ENCODE measurements around the gene NT5DC2.
A peak's percentile ranks its signal among the peaks of the same experiment; 100 is the strongest.

The NT5DC2 gene

GRCh38 chr3:52546111-52546901, 12.6 kb upstream of the NT5DC2 start:
- TF ChIP-seq CTCF (conservative IDR thresholded peaks at IDR 0.05): no peak
- H3K27ac ChIP-seq: no peak overlapping the region; the same call in 1 of the 2 replicates

- no peak for TF ChIP-seq CTCF (conservative IDR thresholded peaks at IDR 0.05)
- no peak overlapping the region; the same call in 1 of the 2 replicates for H3K27ac ChIP-seq
Measured at GRCh38 chr3:52544937-52545336, 11.3 kb upstream of the NT5DC2 start.

- no peak overlapping the region for H3K27ac ChIP-seq
- no peak for TF ChIP-seq CTCF (conservative IDR thresholded peaks at IDR 0.05)
Measured at GRCh38 chr3:52541050-52541449, 7.4 kb upstream of the NT5DC2 start.

- peak overlapping the region; percentile 97 for H3K27ac ChIP-seq
- TF ChIP-seq CTCF (conservative IDR thresholded peaks at IDR 0.05): no peak
Measured at GRCh38 chr3:52539010-52539653, 5.5 kb upstream of the NT5DC2 start.

GRCh38 chr3:52537726-52538421, 4.2 kb upstream of the NT5DC2 start:
- TF ChIP-seq CTCF (conservative IDR thresholded peaks at IDR 0.05): no peak
- peak overlapping the region; percentile 97 for H3K27ac ChIP-seq

GRCh38 chr3:52537165-52537620, 3.5 kb upstream of the NT5DC2 start:
- TF ChIP-seq CTCF (conservative IDR thresholded peaks at IDR 0.05): no peak; the same call in 1 of the 2 replicates
- peak overlapping the region; percentile 97 for H3K27ac ChIP-seq

Measured in VCaP (cell line).